ENCODE results near the gene IL1F10. TPM values are rescaled to one million over a fixed set of nuclear protein-coding genes. Genes with fewer than 3 reads are reported as not detected.

The IL1F10 gene
- total RNA-seq, 1 experiment from 2014 or later, result not detected

- TF ChIP-seq, protein P1, sequence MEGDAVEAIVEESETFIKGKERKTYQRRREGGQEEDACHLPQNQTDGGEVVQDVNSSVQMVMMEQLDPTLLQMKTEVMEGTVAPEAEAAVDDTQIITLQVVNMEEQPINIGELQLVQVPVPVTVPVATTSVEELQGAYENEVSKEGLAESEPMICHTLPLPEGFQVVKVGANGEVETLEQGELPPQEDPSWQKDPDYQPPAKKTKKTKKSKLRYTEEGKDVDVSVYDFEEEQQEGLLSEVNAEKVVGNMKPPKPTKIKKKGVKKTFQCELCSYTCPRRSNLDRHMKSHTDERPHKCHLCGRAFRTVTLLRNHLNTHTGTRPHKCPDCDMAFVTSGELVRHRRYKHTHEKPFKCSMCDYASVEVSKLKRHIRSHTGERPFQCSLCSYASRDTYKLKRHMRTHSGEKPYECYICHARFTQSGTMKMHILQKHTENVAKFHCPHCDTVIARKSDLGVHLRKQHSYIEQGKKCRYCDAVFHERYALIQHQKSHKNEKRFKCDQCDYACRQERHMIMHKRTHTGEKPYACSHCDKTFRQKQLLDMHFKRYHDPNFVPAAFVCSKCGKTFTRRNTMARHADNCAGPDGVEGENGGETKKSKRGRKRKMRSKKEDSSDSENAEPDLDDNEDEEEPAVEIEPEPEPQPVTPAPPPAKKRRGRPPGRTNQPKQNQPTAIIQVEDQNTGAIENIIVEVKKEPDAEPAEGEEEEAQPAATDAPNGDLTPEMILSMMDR (conservative IDR thresholded peaks at IDR 0.05), result no peak
- Histone ChIP-seq H2BK15ac (ENCODE audit: low read depth, low read length) (no peak overlapping the region), H3K23ac (ENCODE audit: insufficient read length, low read depth, low read length) (no peak overlapping the region), H3K27ac (ENCODE audit: insufficient read length, low read depth, low read length) (no peak overlapping the region), H2BK12ac (ENCODE audit: insufficient read length, low read depth, low read length) (no peak overlapping the region), H3K4me1 (ENCODE audit: insufficient read depth, low read length) (no peaks in the 10 kb centered on the region), H3K4me2 (ENCODE audit: insufficient read depth, insufficient read length, low read length) (no peak overlapping the region), H3K27me3 (ENCODE audit: insufficient read depth, low read length) (peaks cover 2% of the 10 kb centered on the region; the same call in 1 of the 2 replicates), H3K14ac (ENCODE audit: insufficient read depth, low read length) (no peak overlapping the region), H2BK120ac (ENCODE audit: low read depth, low read length, poor library complexity, severe bottlenecking) (no peak overlapping the region), H3K56ac (ENCODE audit: insufficient read length, low read depth, low read length) (no peak overlapping the region), H4K8ac (replicated peaks; ENCODE audit: insufficient read length, low read depth, low read length) (no peak overlapping the region), H3K18ac (ENCODE audit: insufficient read length, low read depth, low read length) (no peak overlapping the region), H3K4ac (ENCODE audit: low read depth, low read length) (no peak overlapping the region), H4K91ac (ENCODE audit: insufficient read length, low read depth, low read length) (no peak overlapping the region), H2AK5ac (ENCODE audit: insufficient read length, low read length) (no peak overlapping the region), H2BK5ac (ENCODE audit: insufficient read length, low read length) (no peak overlapping the region), H3K9ac (ENCODE audit: extremely low read depth, insufficient read length, low read length) (no peak overlapping the region), H4K20me1 (ENCODE audit: control insufficient read depth, insufficient read depth, insufficient read length) (no peaks in the 10 kb centered on the region), H3T11ph (ENCODE audit: low read length) (no peak overlapping the region), H3K9me3 (ENCODE audit: control insufficient read depth, low read depth, low read length) (peaks cover 13% of the 10 kb centered on the region), H3K79me2 (ENCODE audit: insufficient read depth, low read length) (no peaks in the 10 kb centered on the region), H3K23me2 (ENCODE audit: insufficient read length, low read depth, low read length, poor library complexity, severe bottlenecking) (no peaks in the 10 kb centered on the region), H4K5ac (ENCODE audit: insufficient read length, low read depth, low read length) (no peak overlapping the region), H2AFZ (ENCODE audit: low read length) (no peak overlapping the region), H3K79me1 (ENCODE audit: insufficient read depth, low read depth, low read length, poor library complexity, severe bottlenecking) (no peaks in the 10 kb centered on the region), H2BK20ac (ENCODE audit: low read depth, low read length, poor library complexity, severe bottlenecking) (no peak overlapping the region)
- Mint-ChIP-seq H3K36me3 (ENCODE audit: insufficient read depth in 1 of 3, low read depth in 3 of 3) (peaks cover 0 to 8% (median 2%) of the 10 kb centered on the region in 3 experiments; a peak in 3 of 7 replicates), H3K4me1 (no peaks in the 10 kb centered on the region), H3K4me3 (no peak overlapping the region), H3K27me3 (ENCODE audit: low read depth) (peaks cover 65% of the 10 kb centered on the region), H3K9me3 (peaks cover 35 to 63% of the 10 kb centered on the region in 2 experiments), H3K27ac (no peak overlapping the region)
- no CpG with 5 or more reads among the region's 2 CpGs for WGBS (ENCODE audit: extremely low coverage, insufficient read length, low lambda C conversion rate)
- no peak for DNase-seq
Measured at GRCh38 chr2:113058411-113058994, 9.3 kb upstream of the IL1F10 start.
